Hepatocyte (in vitro differentiated cells): ENCODE results near the gene C1QTNF8. TPM values are rescaled to one million over a fixed set of nuclear protein-coding genes. Genes with fewer than 3 reads are reported as not detected.

Experiments
- DNase-seq: peaks from one replicate; pipeline ENCODE4 v3.0.0-alpha.2; 2016; ENCODE audit warnings: low spot score
- H2AFZ ChIP-seq: fragments of 200-600 bp; sonication (generic); 2 replicates; pipeline ENCODE4 v1.6.0; 2016; ENCODE audit warnings: antibody characterized with exemption, mild to moderate bottlenecking
- H3K27ac ChIP-seq: fragments of 200-600 bp; sonication (generic); 2 replicates; pipeline ENCODE4 v1.5.1; 2016; ENCODE audit warnings: mild to moderate bottlenecking
- H3K27me3 ChIP-seq: fragments of 200-600 bp; sonication (generic); 2 replicates; pipeline ENCODE4 v1.6.1; 2016
- H3K36me3 ChIP-seq: fragments of 200-600 bp; sonication (generic); replicated peaks from 2 replicates; pipeline ENCODE4 v1.5.1; 2016; ENCODE audit warnings: low read depth; ENCODE audit not compliant: insufficient read depth
- H3K4me1 ChIP-seq: fragments of 200-600 bp; sonication (generic); 2 replicates; pipeline ENCODE4 v1.5.1; 2016; ENCODE audit warnings: mild to moderate bottlenecking, moderate library complexity; ENCODE audit not compliant: insufficient read depth
- H3K4me2 ChIP-seq: fragments of 200-600 bp; sonication (generic); 2 replicates; pipeline ENCODE4 v1.6.0; 2016
- H3K4me3 ChIP-seq: fragments of 200-600 bp; sonication (generic); 2 replicates; pipeline ENCODE4 v1.5.1; 2016; ENCODE audit warnings: mild to moderate bottlenecking
- H3K79me2 ChIP-seq: fragments of 200-600 bp; sonication (generic); 2 replicates; pipeline ENCODE4 v1.6.0; 2017; ENCODE audit warnings: mild to moderate bottlenecking
- H3K9me2 ChIP-seq: fragments of 200-600 bp; sonication (generic); replicated peaks from 2 replicates; pipeline ENCODE4 v1.6.0; 2017; ENCODE audit warnings: mild to moderate bottlenecking; ENCODE audit not compliant: insufficient read depth
- H3K9me3 ChIP-seq: fragments of 200-600 bp; sonication (generic); 2 replicates; pipeline ENCODE4 v1.5.1; 2016; ENCODE audit warnings: low read depth, mild to moderate bottlenecking
- H4K20me1 ChIP-seq: fragments of 200-600 bp; sonication (generic); 2 replicates; pipeline ENCODE4 v1.6.0; 2016; ENCODE audit warnings: mild to moderate bottlenecking; ENCODE audit not compliant: insufficient read depth, poor library complexity, severe bottlenecking
- EZH2 ChIP-seq: fragments of 200-600 bp; sonication (generic); IDR thresholded peaks from 2 replicates; pipeline ENCODE4 v1.6.1; 2016; ENCODE audit warnings: antibody characterized with exemption, mild to moderate bottlenecking, borderline replicate concordance
- EZH2phosphoT487 ChIP-seq: fragments of 200-600 bp; sonication (generic); IDR thresholded peaks from one replicate; pipeline ENCODE4 v1.6.1; 2018; ENCODE audit warnings: antibody characterized with exemption, mild to moderate bottlenecking, low read depth, moderate library complexity; ENCODE audit not compliant: unreplicated experiment, severe bottlenecking
- WGBS: methylation state at CpG from one replicate; pipeline ENCODE4 v1.1.6; 2016; ENCODE audit warnings: low lambda C conversion rate; ENCODE audit errors: missing lambda C conversion rate; 5-methylcytosine and 5-hydroxymethylcytosine counted together
- polyA plus RNA-seq: library from polyadenylated mRNA; unstranded; fragments of >200 nt; fragmentation: Nextera tagmentation; extraction: Ambion mirVana; gene quantifications from 2 replicates; pipeline ENCODE4 v1.2.1, GENCODE V29; 2016
- total RNA-seq: library from RNA; depleted of rRNA; stranded (reverse); fragments of >200 nt; gene quantifications from 2 replicates; pipeline ENCODE4 v1.2.3, GENCODE V29; 2014
- TF ChIP-seq, protein P1 (sequence below): fragments of 200-600 bp; sonication (generic); IDR thresholded peaks from 2 replicates; pipeline ENCODE4 v1.5.1; 2016; ENCODE audit warnings: antibody characterized with exemption, mild to moderate bottlenecking; ENCODE audit not compliant: poor library complexity

Gene C1QTNF8
- total and polyA plus RNA-seq, 2 experiments from 2014 or later, result not detected

GRCh38 chr16:1057252-1057932, 38.7 kb downstream of the C1QTNF8 start:
- H4K20me1 ChIP-seq, result no peaks in the 10 kb centered on the region
- H3K36me3 ChIP-seq, result no peaks in the 10 kb centered on the region
- H3K9me2 ChIP-seq, result no peaks in the 10 kb centered on the region
- WGBS, result 23% methylated on average over 21 of the region's 33 CpGs
- no peak overlapping the region for H3K27ac ChIP-seq
- TF ChIP-seq, protein P1, sequence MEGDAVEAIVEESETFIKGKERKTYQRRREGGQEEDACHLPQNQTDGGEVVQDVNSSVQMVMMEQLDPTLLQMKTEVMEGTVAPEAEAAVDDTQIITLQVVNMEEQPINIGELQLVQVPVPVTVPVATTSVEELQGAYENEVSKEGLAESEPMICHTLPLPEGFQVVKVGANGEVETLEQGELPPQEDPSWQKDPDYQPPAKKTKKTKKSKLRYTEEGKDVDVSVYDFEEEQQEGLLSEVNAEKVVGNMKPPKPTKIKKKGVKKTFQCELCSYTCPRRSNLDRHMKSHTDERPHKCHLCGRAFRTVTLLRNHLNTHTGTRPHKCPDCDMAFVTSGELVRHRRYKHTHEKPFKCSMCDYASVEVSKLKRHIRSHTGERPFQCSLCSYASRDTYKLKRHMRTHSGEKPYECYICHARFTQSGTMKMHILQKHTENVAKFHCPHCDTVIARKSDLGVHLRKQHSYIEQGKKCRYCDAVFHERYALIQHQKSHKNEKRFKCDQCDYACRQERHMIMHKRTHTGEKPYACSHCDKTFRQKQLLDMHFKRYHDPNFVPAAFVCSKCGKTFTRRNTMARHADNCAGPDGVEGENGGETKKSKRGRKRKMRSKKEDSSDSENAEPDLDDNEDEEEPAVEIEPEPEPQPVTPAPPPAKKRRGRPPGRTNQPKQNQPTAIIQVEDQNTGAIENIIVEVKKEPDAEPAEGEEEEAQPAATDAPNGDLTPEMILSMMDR, result peak; percentile 84
- no peak for TF ChIP-seq EZH2phosphoT487
- H2AFZ ChIP-seq, result no peak overlapping the region
- H3K79me2 ChIP-seq, result no peaks in the 10 kb centered on the region
- DNase-seq, result peak; percentile 68
- peaks cover 3% of the 10 kb centered on the region for H3K4me1 ChIP-seq
- no peak overlapping the region for H3K4me3 ChIP-seq
- no peak overlapping the region for H3K4me2 ChIP-seq
- H3K27me3 ChIP-seq, result no peaks in the 10 kb centered on the region
- H3K9me3 ChIP-seq, result no peaks in the 10 kb centered on the region

GRCh38 chr16:1056196-1056595, 39.8 kb downstream of the C1QTNF8 start:
- DNase-seq, result no peak
- Histone ChIP-seq H3K4me2 (no peak overlapping the region), H4K20me1 (no peaks in the 10 kb centered on the region), H3K27me3 (no peaks in the 10 kb centered on the region), H3K9me3 (no peaks in the 10 kb centered on the region), H3K4me3 (no peak overlapping the region), H3K79me2 (no peaks in the 10 kb centered on the region), H3K9me2 (no peaks in the 10 kb centered on the region), H2AFZ (no peak overlapping the region), H3K27ac (no peak overlapping the region), H3K4me1 (peaks cover 3% of the 10 kb centered on the region), H3K36me3 (no peaks in the 10 kb centered on the region)
- WGBS, result 76% methylated on average over 8 of the region's 8 CpGs
- no peak for TF ChIP-seq EZH2
- no peak for TF ChIP-seq EZH2phosphoT487
- TF ChIP-seq, protein P1, result no peak

GRCh38 chr16:1055557-1055924, 40.5 kb downstream of the C1QTNF8 start:
- TF ChIP-seq EZH2 (no peak), EZH2phosphoT487 (no peak)
- TF ChIP-seq, protein P1, result no peak
- Histone ChIP-seq H3K9me2 (no peaks in the 10 kb centered on the region), H3K4me3 (no peak overlapping the region), H3K27me3 (no peaks in the 10 kb centered on the region), H3K27ac (no peak overlapping the region), H3K4me1 (peaks cover 3% of the 10 kb centered on the region), H3K4me2 (no peak overlapping the region), H3K79me2 (no peaks in the 10 kb centered on the region), H3K36me3 (no peaks in the 10 kb centered on the region), H3K9me3 (no peaks in the 10 kb centered on the region), H4K20me1 (no peaks in the 10 kb centered on the region), H2AFZ (no peak overlapping the region)
- no peak for DNase-seq
- WGBS, result 91% methylated on average over 13 of the region's 13 CpGs
